ENCODE results near the gene IGLL1.

Gene IGLL1

GRCh38 chr22:23581260-23581650, 1.2 kb upstream of the IGLL1 start:
- Histone ChIP-seq H3K9me2 (replicated peaks; ENCODE audit: insufficient read depth, low read length) (no peaks in the 10 kb centered on the region), H3K27ac (ENCODE audit: low read depth, low read length) (no peak overlapping the region), H4K20me1 (ENCODE audit: low read depth, low read length) (no peaks in the 10 kb centered on the region), H3K9me3 (ENCODE audit: insufficient read depth, low read length) (no peaks in the 10 kb centered on the region), H3K4me2 (ENCODE audit: low read depth, low read length, poor library complexity, severe bottlenecking) (no peak overlapping the region), H3F3A (ENCODE audit: insufficient read depth) (no peaks in the 10 kb centered on the region), H3K4me3 (ENCODE audit: insufficient read depth, low read length, poor library complexity, severe bottlenecking) (no peak overlapping the region), H2AFZ (ENCODE audit: low read depth, low read length, severe bottlenecking) (no peak overlapping the region), H3K79me2 (ENCODE audit: insufficient read depth, low read length) (no peaks in the 10 kb centered on the region), H3K9ac (ENCODE audit: low read length) (no peak overlapping the region), H3K36me3 (ENCODE audit: low read length) (no peaks in the 10 kb centered on the region), H3K27me3 (ENCODE audit: low read length) (no peaks in the 10 kb centered on the region)
- TF ChIP-seq EZH2phosphoT487 (conservative IDR thresholded peaks at IDR 0.05; ENCODE audit: low read length) (no peak), CTCF (IDR thresholded peaks at IDR 0.05; ENCODE audit: insufficient read depth, low read length, poor library complexity, severe bottlenecking) (no peak)

DNA sequence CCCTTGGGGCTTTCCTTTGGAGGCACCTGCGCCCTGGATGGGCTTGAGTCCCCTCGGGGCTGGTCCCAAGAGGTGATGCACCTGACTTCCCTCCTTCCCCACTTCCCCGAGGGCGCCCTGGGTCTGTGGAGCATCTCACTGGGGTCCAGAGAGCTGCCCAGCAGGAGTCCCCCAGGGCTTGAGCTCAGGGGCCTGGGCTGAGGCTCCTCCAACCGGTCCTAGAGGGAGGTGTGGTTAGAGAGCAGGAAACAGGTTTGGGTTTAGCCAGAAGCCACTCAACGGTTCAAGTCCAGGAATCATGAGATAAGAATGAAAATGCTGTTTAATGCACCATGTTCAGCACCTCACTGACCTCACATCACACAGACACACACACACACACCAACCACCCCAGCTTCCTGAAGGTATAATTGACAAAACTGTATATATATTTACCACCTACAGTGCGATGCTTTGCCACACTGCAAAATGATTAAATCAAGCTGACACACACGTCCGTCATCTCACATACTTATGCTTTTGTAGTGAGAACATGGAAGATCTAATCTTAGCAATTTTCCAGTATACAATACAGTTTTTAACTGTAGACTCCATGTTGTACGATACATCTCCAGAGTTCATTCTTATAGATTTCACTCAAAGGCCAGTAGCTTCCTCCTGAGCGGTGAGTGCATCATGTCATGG, 628 bp upstream of the IGLL1 start:
- H3K4me2 ChIP-seq (ENCODE audit: low read depth, low read length, poor library complexity, severe bottlenecking), result no peak overlapping the region
- H3K9ac ChIP-seq (ENCODE audit: low read length), result no peak overlapping the region
- no peak overlapping the region for H3K27ac ChIP-seq (ENCODE audit: low read depth, low read length)
- TF ChIP-seq EZH2phosphoT487 (conservative IDR thresholded peaks at IDR 0.05; ENCODE audit: low read length) (no peak), CTCF (IDR thresholded peaks at IDR 0.05; ENCODE audit: insufficient read depth, low read length, poor library complexity, severe bottlenecking) (no peak)
- no peaks in the 10 kb centered on the region for H3K27me3 ChIP-seq (ENCODE audit: low read length)
- no peaks in the 10 kb centered on the region for H3K79me2 ChIP-seq (ENCODE audit: insufficient read depth, low read length)
- no peaks in the 10 kb centered on the region for H3K9me3 ChIP-seq (ENCODE audit: insufficient read depth, low read length)
- H3K9me2 ChIP-seq (replicated peaks; ENCODE audit: insufficient read depth, low read length), result no peaks in the 10 kb centered on the region
- H3K36me3 ChIP-seq (ENCODE audit: low read length), result no peaks in the 10 kb centered on the region
- no peaks in the 10 kb centered on the region for H4K20me1 ChIP-seq (ENCODE audit: low read depth, low read length)
- no peak overlapping the region for H2AFZ ChIP-seq (ENCODE audit: low read depth, low read length, severe bottlenecking)
- H3F3A ChIP-seq (ENCODE audit: insufficient read depth), result no peaks in the 10 kb centered on the region
- H3K4me3 ChIP-seq (ENCODE audit: insufficient read depth, low read length, poor library complexity, severe bottlenecking), result no peak overlapping the region

- Histone ChIP-seq H3K27me3 (ENCODE audit: low read length) (no peaks in the 10 kb centered on the region), H3K27ac (ENCODE audit: low read depth, low read length) (no peak overlapping the region), H3K36me3 (ENCODE audit: low read length) (no peaks in the 10 kb centered on the region), H3K4me3 (ENCODE audit: insufficient read depth, low read length, poor library complexity, severe bottlenecking) (no peak overlapping the region), H4K20me1 (ENCODE audit: low read depth, low read length) (no peaks in the 10 kb centered on the region), H3K9me3 (ENCODE audit: insufficient read depth, low read length) (no peaks in the 10 kb centered on the region), H3K9ac (ENCODE audit: low read length) (no peak overlapping the region), H3K9me2 (replicated peaks; ENCODE audit: insufficient read depth, low read length) (no peaks in the 10 kb centered on the region), H2AFZ (ENCODE audit: low read depth, low read length, severe bottlenecking) (no peak overlapping the region), H3K4me2 (ENCODE audit: low read depth, low read length, poor library complexity, severe bottlenecking) (no peak overlapping the region), H3F3A (ENCODE audit: insufficient read depth) (no peaks in the 10 kb centered on the region), H3K79me2 (ENCODE audit: insufficient read depth, low read length) (no peaks in the 10 kb centered on the region)
- no peak for TF ChIP-seq EZH2phosphoT487 (conservative IDR thresholded peaks at IDR 0.05; ENCODE audit: low read length)
- TF ChIP-seq CTCF (IDR thresholded peaks at IDR 0.05; ENCODE audit: insufficient read depth, low read length, poor library complexity, severe bottlenecking), result no peak
These were observed 810 bp downstream of the IGLL1 start for GRCh38 chr22:23579280-23579679.
